PC-3 (cell line): ENCODE measurements around the gene MSL3. TPM values are rescaled to one million over a fixed set of nuclear protein-coding genes. Genes with fewer than 3 reads are reported as not detected.

Experiments
- ATAC-seq: fragments of 200-7000 bp; cut with Tn5 transposase; 2 replicates; pipeline ENCODE4 v1.9.1; 2020; ENCODE audit warnings: mild to moderate bottlenecking, moderate library complexity
- BruUV-seq: library from RNA; stranded (reverse); fragments of 400-500 nt; replicated peaks from 2 replicates; lab custom pipeline; 2021; lab: Mats Ljungman, UMichigan
- CTCF ChIA-PET: fragments of 300-600 bp; sonication (Branson Sonifier 250); formaldehyde crosslinking; loops from one replicate; lab custom pipeline; 2022; ENCODE audit warnings: antibody characterized with exemption; lab: Charles Lee
- POLR2A ChIA-PET: fragments of 300-600 bp; sonication (Branson Sonifier 250); formaldehyde crosslinking; loops from one replicate; lab custom pipeline; 2022; ENCODE audit warnings: antibody characterized with exemption; ENCODE audit not compliant: unreplicated experiment; lab: Charles Lee
- DNase-seq: peaks from one replicate; pipeline ENCODE4 v3.0.0-alpha.2; 2015
- H2AFZ ChIP-seq: fragments of 300-600 bp; sonication (generic); 2 replicates; pipeline ENCODE4 v1.6.0; 2016; ENCODE audit warnings: antibody characterized with exemption, low read length
- H3F3A ChIP-seq: fragments of 300-600 bp; sonication (generic); one replicate; pipeline ENCODE4 v1.6.0; 2017; ENCODE audit warnings: antibody characterized with exemption, low read length, control low read depth, mild to moderate bottlenecking; ENCODE audit not compliant: unreplicated experiment
- H3K27ac ChIP-seq: fragments of 300-600 bp; sonication (generic); 2 replicates; pipeline ENCODE4 v1.5.1; 2016; ENCODE audit warnings: mild to moderate bottlenecking, low read length
- H3K27me3 ChIP-seq: fragments of 300-600 bp; sonication (generic); 2 replicates; pipeline ENCODE4 v1.6.1; 2016; ENCODE audit warnings: low read length, mixed read lengths
- H3K36me3 ChIP-seq: fragments of 300-600 bp; sonication (generic); 2 replicates; pipeline ENCODE4 v1.6.1; 2016; ENCODE audit warnings: low read depth, mixed run types, low read length, mixed read lengths
- H3K4me1 ChIP-seq: fragments of 300-600 bp; sonication (generic); 2 replicates; pipeline ENCODE4 v1.5.1; 2016; ENCODE audit warnings: low read length; ENCODE audit not compliant: insufficient read depth
- H3K4me2 ChIP-seq: fragments of 300-600 bp; sonication (generic); 2 replicates; pipeline ENCODE4 v1.6.0; 2016; ENCODE audit warnings: low read length
- H3K4me3 ChIP-seq: fragments of 300-600 bp; sonication (generic); 2 replicates; pipeline ENCODE4 v1.5.1; 2016; ENCODE audit warnings: mild to moderate bottlenecking, low read length, mixed read lengths
- H3K79me2 ChIP-seq: fragments of 300-600 bp; sonication (generic); 2 replicates; pipeline ENCODE4 v1.6.1; 2017; ENCODE audit warnings: low read length, mixed read lengths
- H3K9ac ChIP-seq: fragments of 300-600 bp; sonication (generic); 2 replicates; pipeline ENCODE4 v1.6.0; 2016; ENCODE audit warnings: mild to moderate bottlenecking, low read length
- H3K9me2 ChIP-seq: fragments of 300-600 bp; sonication (generic); replicated peaks from 2 replicates; pipeline ENCODE4 v1.6.1; 2016; ENCODE audit warnings: mixed run types, low read length, mixed read lengths
- H3K9me3 ChIP-seq: fragments of 300-600 bp; sonication (generic); 2 replicates; pipeline ENCODE4 v1.6.1; 2016; ENCODE audit warnings: low read length, mixed read lengths
- H4K20me1 ChIP-seq: fragments of 300-600 bp; sonication (generic); 2 replicates; pipeline ENCODE4 v1.6.1; 2016; ENCODE audit warnings: low read length, mixed read lengths
- EZH2 ChIP-seq: fragments of 300-600 bp; sonication (generic); IDR thresholded peaks from one replicate; pipeline ENCODE4 v1.6.1; 2017; ENCODE audit warnings: antibody characterized with exemption, mild to moderate bottlenecking, low read length; ENCODE audit not compliant: unreplicated experiment
- EZH2phosphoT487 ChIP-seq: fragments of 300-600 bp; sonication (generic); IDR thresholded peaks from 2 replicates; pipeline ENCODE4 v1.6.1; 2018; ENCODE audit warnings: mild to moderate bottlenecking, antibody characterized with exemption, low read length, borderline replicate concordance
- intact Hi-C: fragments of 100-400 bp; cut with micrococcal nuclease; formaldehyde crosslinking; loops from 2 replicates; pipeline ENCODE4 v1.9.0; 2023
- total RNA-seq: library from RNA; depleted of rRNA; stranded (reverse); fragments of >200 nt; gene quantifications from 2 replicates; pipeline ENCODE4 v1.2.3, GENCODE V29; 2014
- TF ChIP-seq, protein P1 (sequence below): fragments of 300-600 bp; sonication (generic); conservative IDR thresholded peaks from 2 replicates; pipeline ENCODE4 v1.5.1; 2017; ENCODE audit warnings: antibody characterized with exemption, low read depth, mild to moderate bottlenecking, low read length

MSL3 gene
- total RNA-seq, 1 experiment from 2014 or later = 30.3 TPM

DNA sequence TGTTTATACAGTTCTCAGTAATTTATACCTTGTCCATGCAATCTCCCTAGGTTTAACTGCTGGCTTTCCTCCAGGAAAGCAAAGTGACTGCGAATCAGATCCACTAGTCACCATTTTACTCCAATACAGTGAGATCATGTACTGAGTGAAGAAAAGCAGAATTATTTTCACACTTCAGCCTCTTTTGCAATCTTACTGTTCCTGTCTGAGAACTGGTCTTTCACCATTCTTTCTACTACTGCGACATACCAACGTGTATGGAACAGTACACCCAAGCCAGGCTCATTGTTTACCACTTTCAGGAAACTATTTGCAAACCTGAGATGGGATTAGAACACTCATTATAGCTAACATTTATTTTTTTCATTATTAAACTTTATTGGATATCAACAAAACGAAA is 8.0 kb upstream of the MSL3 start:
- Histone ChIP-seq H3K9me3 (no peaks in the 10 kb centered on the region), H3K4me3 (no peak overlapping the region), H3K27me3 (no peaks in the 10 kb centered on the region), H3K4me1 (peaks cover 25% of the 10 kb centered on the region), H3F3A (no peaks in the 10 kb centered on the region), H3K27ac (no peak overlapping the region), H3K79me2 (no peaks in the 10 kb centered on the region), H3K36me3 (no peaks in the 10 kb centered on the region), H3K4me2 (no peak overlapping the region), H3K9ac (no peak overlapping the region), H2AFZ (no peak overlapping the region), H3K9me2 (no peaks in the 10 kb centered on the region), H4K20me1 (no peaks in the 10 kb centered on the region)
- TF ChIP-seq EZH2 = no peak
- TF ChIP-seq, protein P1, sequence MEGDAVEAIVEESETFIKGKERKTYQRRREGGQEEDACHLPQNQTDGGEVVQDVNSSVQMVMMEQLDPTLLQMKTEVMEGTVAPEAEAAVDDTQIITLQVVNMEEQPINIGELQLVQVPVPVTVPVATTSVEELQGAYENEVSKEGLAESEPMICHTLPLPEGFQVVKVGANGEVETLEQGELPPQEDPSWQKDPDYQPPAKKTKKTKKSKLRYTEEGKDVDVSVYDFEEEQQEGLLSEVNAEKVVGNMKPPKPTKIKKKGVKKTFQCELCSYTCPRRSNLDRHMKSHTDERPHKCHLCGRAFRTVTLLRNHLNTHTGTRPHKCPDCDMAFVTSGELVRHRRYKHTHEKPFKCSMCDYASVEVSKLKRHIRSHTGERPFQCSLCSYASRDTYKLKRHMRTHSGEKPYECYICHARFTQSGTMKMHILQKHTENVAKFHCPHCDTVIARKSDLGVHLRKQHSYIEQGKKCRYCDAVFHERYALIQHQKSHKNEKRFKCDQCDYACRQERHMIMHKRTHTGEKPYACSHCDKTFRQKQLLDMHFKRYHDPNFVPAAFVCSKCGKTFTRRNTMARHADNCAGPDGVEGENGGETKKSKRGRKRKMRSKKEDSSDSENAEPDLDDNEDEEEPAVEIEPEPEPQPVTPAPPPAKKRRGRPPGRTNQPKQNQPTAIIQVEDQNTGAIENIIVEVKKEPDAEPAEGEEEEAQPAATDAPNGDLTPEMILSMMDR = no peak
- DNase-seq (peak; percentile 34), ATAC-seq (no peak)
- BruUV-seq = no TSS peak
- ChIA-PET CTCF (no interaction called here), POLR2A (no interaction called here)
- intact Hi-C loops = no loop called here

DNA sequence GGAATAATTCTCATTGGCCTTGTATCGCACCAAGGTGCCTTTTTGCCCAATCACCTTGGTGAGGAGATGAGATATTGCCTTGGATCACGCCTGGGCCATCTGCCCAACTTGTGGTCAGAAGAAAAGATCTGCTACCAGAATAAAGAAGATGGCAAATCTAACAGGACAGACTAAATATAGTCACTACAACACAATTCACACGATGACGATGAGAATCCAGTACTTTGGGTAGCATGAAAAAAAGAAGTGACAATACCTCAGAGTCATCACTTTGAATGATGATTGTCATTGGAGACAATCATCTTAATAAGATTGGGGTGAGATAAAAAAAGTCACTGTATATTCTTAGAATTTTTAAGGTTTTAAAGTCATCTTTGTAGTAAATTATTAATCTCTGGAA is 7.3 kb upstream of the MSL3 start:
- H3K9me2 ChIP-seq = no peaks in the 10 kb centered on the region
- H3K9me3 ChIP-seq = no peaks in the 10 kb centered on the region
- no TSS peak for BruUV-seq
- TF ChIP-seq EZH2phosphoT487 (no peak), EZH2 (no peak)
- TF ChIP-seq, protein P1 = no peak
- ATAC-seq (no peak), DNase-seq (no peak)
- CTCF ChIA-PET = no interaction called here
- peaks cover 32% of the 10 kb centered on the region for H3K4me1 ChIP-seq
- H3K27me3 ChIP-seq = no peaks in the 10 kb centered on the region
- H3K27ac ChIP-seq = no peak overlapping the region
- no peak overlapping the region for H3K9ac ChIP-seq
- POLR2A ChIA-PET = interaction anchor here (0.6 kb wide), 1 partner anchor 11 kb away, joined by 3 read pairs; no protein-coding TSS in a partner anchor
- no peaks in the 10 kb centered on the region for H3F3A ChIP-seq
- H3K79me2 ChIP-seq = no peaks in the 10 kb centered on the region
- H2AFZ ChIP-seq = no peak overlapping the region
- H3K36me3 ChIP-seq = no peaks in the 10 kb centered on the region
- no peaks in the 10 kb centered on the region for H4K20me1 ChIP-seq
- no peak overlapping the region for H3K4me3 ChIP-seq
- no peak overlapping the region for H3K4me2 ChIP-seq
- intact Hi-C loops = no loop called here

DNA sequence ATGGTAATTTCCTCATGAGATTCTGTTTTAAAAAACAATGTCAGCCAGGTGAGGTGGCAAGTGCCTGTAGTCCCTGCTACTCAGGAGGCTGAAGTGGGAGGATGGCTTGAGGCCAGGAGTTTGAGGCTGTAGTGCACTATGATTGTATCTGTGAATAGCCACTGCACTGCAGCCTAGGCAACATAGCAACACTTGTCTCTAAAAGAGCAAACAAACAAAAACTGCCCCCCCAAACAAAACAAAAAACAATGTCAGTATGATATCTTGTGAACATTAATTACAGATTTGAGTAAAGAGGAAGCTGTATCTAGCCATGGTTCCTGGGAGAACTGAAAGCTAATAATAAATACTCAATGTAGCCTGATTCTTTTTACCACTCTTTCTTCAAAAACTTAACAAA is 6.8 kb upstream of the MSL3 start:
- no peak overlapping the region for H3K4me2 ChIP-seq
- no peaks in the 10 kb centered on the region for H3F3A ChIP-seq
- ChIA-PET POLR2A (interaction anchor here (0.6 kb wide), 1 partner anchor 11 kb away, joined by 3 read pairs; no protein-coding TSS in a partner anchor), CTCF (no interaction called here)
- peaks cover 37% of the 10 kb centered on the region for H3K4me1 ChIP-seq
- BruUV-seq = no TSS peak
- TF ChIP-seq, protein P1 = no peak
- TF ChIP-seq EZH2phosphoT487 (no peak), EZH2 (no peak)
- ATAC-seq = no peak
- H3K9me3 ChIP-seq = no peaks in the 10 kb centered on the region
- H2AFZ ChIP-seq = no peak overlapping the region
- no peaks in the 10 kb centered on the region for H3K79me2 ChIP-seq
- no peaks in the 10 kb centered on the region for H4K20me1 ChIP-seq
- H3K9ac ChIP-seq = no peak overlapping the region
- no peaks in the 10 kb centered on the region for H3K36me3 ChIP-seq
- H3K27ac ChIP-seq = peak overlapping the region; percentile 52
- H3K9me2 ChIP-seq = no peaks in the 10 kb centered on the region
- H3K4me3 ChIP-seq = no peak overlapping the region
- intact Hi-C loops = no loop called here
- no peaks in the 10 kb centered on the region for H3K27me3 ChIP-seq
- DNase-seq = no peak
